GM19467 (cell line): ENCODE measurements around the gene BSN.

ENCODE experiments used
- ATAC-seq: cut with Tn5 transposase; IDR thresholded peaks from one replicate; pipeline ENCODE4 v1.9.1; 2021; ENCODE audit warnings: mild to moderate bottlenecking, moderate library complexity; ENCODE audit not compliant: unreplicated experiment

Gene BSN

GRCh38 chr3:49654176-49654825, 100.0 kb downstream of the BSN start:
- no peak for ATAC-seq

GRCh38 chr3:49654955-49655556, 100.8 kb downstream of the BSN start:
- ATAC-seq, result no peak

GRCh38 chr3:49655731-49656285, 101.5 kb downstream of the BSN start:
- no peak for ATAC-seq

GRCh38 chr3:49656541-49657112, 102.3 kb downstream of the BSN start:
- no peak for ATAC-seq

GRCh38 chr3:49657208-49657915, 103.1 kb downstream of the BSN start:
- no peak for ATAC-seq

- ATAC-seq, result no peak
These were observed 104.4 kb downstream of the BSN start for GRCh38 chr3:49658711-49659110.

GRCh38 chr3:49659756-49660155, 105.5 kb downstream of the BSN start:
- no peak for ATAC-seq

GRCh38 chr3:49661281-49661680, 107.0 kb downstream of the BSN start:
- no peak for ATAC-seq

- no peak for ATAC-seq
These were observed 107.7 kb downstream of the BSN start for GRCh38 chr3:49662021-49662420.

- no peak for ATAC-seq
These were observed 108.6 kb downstream of the BSN start for GRCh38 chr3:49662720-49663413.

- no peak for ATAC-seq
These were observed 109.6 kb downstream of the BSN start for GRCh38 chr3:49663831-49664230.

- ATAC-seq, result no peak
These were observed 110.0 kb downstream of the BSN start for GRCh38 chr3:49664300-49664699.

- ATAC-seq, result no peak
These were observed 111.7 kb downstream of the BSN start for GRCh38 chr3:49665822-49666519.

- no peak for ATAC-seq
These were observed 112.3 kb downstream of the BSN start for GRCh38 chr3:49666592-49666991.

- ATAC-seq, result no peak
These were observed 113.6 kb downstream of the BSN start for GRCh38 chr3:49667701-49668413.

GRCh38 chr3:49668414-49668797, 114.1 kb downstream of the BSN start:
- no peak for ATAC-seq

- no peak for ATAC-seq
These were observed 114.6 kb downstream of the BSN start for GRCh38 chr3:49668861-49669260.

- ATAC-seq, result no peak
These were observed 115.1 kb downstream of the BSN start for GRCh38 chr3:49669352-49669751.

- ATAC-seq, result no peak
These were observed 116.6 kb downstream of the BSN start for GRCh38 chr3:49670940-49671290.
